K562 (cell line): ENCODE data around the gene PRKACG. TPM values are rescaled to one million over a fixed set of nuclear protein-coding genes. Genes with fewer than 3 reads are reported as not detected.
A peak's percentile ranks its signal among the peaks of the same experiment; 100 is the strongest.

Source experiments
- BCOR ChIP-seq: fragments of 450-650 bp; IDR thresholded peaks from 2 replicates; pipeline ENCODE4 v1.6.1; 2016
- BRD4 ChIP-seq: fragments of 200-600 bp; sonication (generic); IDR thresholded peaks from 2 replicates; pipeline ENCODE4 v1.6.1; 2017; ENCODE audit warnings: inconsistent platforms
- CBFA2T3 ChIP-seq: fragments of 450-650 bp; IDR thresholded peaks from 2 replicates; pipeline ENCODE4 v1.6.1; 2017
- CBX1 ChIP-seq: sonication (generic); IDR thresholded peaks from 2 replicates; pipeline ENCODE4 v1.6.1; 2016; ENCODE audit warnings: antibody characterized with exemption, low read depth, mild to moderate bottlenecking
- EZH2 ChIP-seq: IDR thresholded peaks from 2 replicates; pipeline ENCODE4 v1.6.1; 2012; ENCODE audit warnings: low read depth, mild to moderate bottlenecking, inconsistent platforms, low read length, borderline replicate concordance
- GTF2E2 ChIP-seq: fragments of 200-800 bp; sonication (Bioruptor generic); IDR thresholded peaks from 2 replicates; pipeline ENCODE4 v1.6.1; 2016; ENCODE audit warnings: missing genetic modification characterization, missing compliant biosample characterization
- HDAC2 ChIP-seq: fragments of 450-650 bp; IDR thresholded peaks from 2 replicates; pipeline ENCODE4 v1.6.1; 2016; ENCODE audit warnings: mild to moderate bottlenecking
- KDM1A ChIP-seq, 2 experiments: fragments of 450-650 bp; IDR thresholded peaks; 2 replicates each; pipeline ENCODE4 v1.6.1; 2016; ENCODE audit warnings: mild to moderate bottlenecking in 2 of 2
- MXI1 ChIP-seq: IDR thresholded peaks from 2 replicates; pipeline ENCODE4 v1.6.1; 2011; ENCODE audit warnings: low read depth, mild to moderate bottlenecking, improper control_type of control experiment, low read length
- MYBL2 ChIP-seq, 2 experiments: fragments of 450-650 bp in 1 of 2; sonication (generic) in 1 of 2; formaldehyde crosslinking in 1 of 2; IDR thresholded peaks; 2 replicates each; pipeline versions ENCODE4 v1.6.1 to v1.8.1; 2017 to 2022; ENCODE audit warnings: borderline replicate concordance in 1 of 2, inconsistent platforms in 1 of 2, low read depth in 1 of 2, mild to moderate bottlenecking in 1 of 2, missing genetic modification reagents in 1 of 2, moderate library complexity in 1 of 2
- PATZ1 ChIP-seq: fragments of 250-450 bp; sonication (Bioruptor Pico); IDR thresholded peaks from 2 replicates; pipeline ENCODE4 v1.5.0; 2020; ENCODE audit warnings: mild to moderate bottlenecking, borderline replicate concordance
- PML ChIP-seq: IDR thresholded peaks from 2 replicates; pipeline ENCODE4 v1.6.1; 2012; ENCODE audit warnings: low read length, inconsistent platforms
- PTBP1 ChIP-seq: fragments of 200-400 bp; formaldehyde crosslinking; IDR thresholded peaks from 2 replicates; pipeline ENCODE4 v1.6.1; 2017; ENCODE audit warnings: low read depth, low read length
- RCOR1 ChIP-seq, 2 experiments: IDR thresholded peaks; 2 replicates each; pipeline ENCODE4 v1.6.1; 2012; ENCODE audit warnings: low read depth in 2 of 2, low read length in 2 of 2, borderline replicate concordance in 1 of 2, improper control_type of control experiment in 1 of 2
- SNRNP70 ChIP-seq: fragments of 200-400 bp; formaldehyde crosslinking; optimal IDR thresholded peaks from 2 replicates; pipeline ENCODE3; 2017; ENCODE audit warnings: low read depth, low read length
- SRF ChIP-seq, 2 experiments: fragments of 250-450, 450-650 bp in 1 of 2; sonication (Bioruptor Pico) in 1 of 2; sonication (generic) in 1 of 2; formaldehyde crosslinking; IDR thresholded peaks; 2 replicates each; pipeline versions ENCODE4 v1.5.0 to v1.5.1; 2020 to 2022; ENCODE audit warnings: mild to moderate bottlenecking in 1 of 2, missing genetic modification reagents in 1 of 2
- TAL1 ChIP-seq: fragments of 450-650 bp; IDR thresholded peaks from 2 replicates; pipeline ENCODE4 v1.6.1; 2016; ENCODE audit warnings: mild to moderate bottlenecking
- TBL1XR1 ChIP-seq, 2 experiments: IDR thresholded peaks; 2 replicates each; pipeline ENCODE4 v1.6.1; 2012; ENCODE audit warnings: improper control_type of control experiment in 2 of 2, low read length in 2 of 2, mild to moderate bottlenecking in 1 of 2
- ZFP36 ChIP-seq: fragments of 150-350 bp; IDR thresholded peaks from 2 replicates; pipeline ENCODE4 v1.6.1; 2018; ENCODE audit warnings: low read length, low read depth; ENCODE audit not compliant: partially characterized antibody
- ZSCAN29 ChIP-seq: fragments of 450-650 bp; IDR thresholded peaks from 2 replicates; pipeline ENCODE4 v1.6.1; 2017
- polyA plus RNA-seq, 8 experiments: library from polyadenylated mRNA; depleted of rRNA in 4 of 8; stranded (reverse) in 5 of 8; unstranded in 3 of 8; fragments of >200 nt; fragmentation: Nextera tagmentation in 2 of 8; fragmentation: Illumina TruSeq in 1 of 8; extraction: Ambion mirVana in 2 of 8; extraction: Trizol in 1 of 8; gene quantifications; 2 replicates each; pipeline versions ENCODE4 v1.2.1 to v1.2.3, GENCODE V29; 2011 to 2014; ENCODE audit warnings: inconsistent platforms in 1 of 8, missing spikeins in 1 of 8
- total RNA-seq, 7 experiments: library from RNA; depleted of rRNA in 6 of 7; stranded (reverse); fragments of >200 nt in 6 of 7; fragmentation: Illumina TruSeq in 2 of 7; extraction: Trizol in 2 of 7; gene quantifications; 2 replicates each; pipeline versions ENCODE4 v1.2.1 to v1.2.3, GENCODE V29; 2011 to 2021; ENCODE audit warnings: low replicate concordance in 1 of 7

The PRKACG gene
- total and polyA plus RNA-seq, 9 of the 15 experiments (the other 6 are each of a cell fraction or from before 2014, with no cell fraction given), result not detected

- TF ChIP-seq CBX1 (peak; percentile 65; the same call in 1 of the 2 replicates), GTF2E2 (tag) (no peak), CBFA2T3 (peak; percentile 26; the same call in 1 of the 2 replicates), MXI1 (no peak), BCOR (peak; percentile 96), EZH2 (no peak), PATZ1 (CRISPR knock-in tag) (no peak), MYBL2 (IDR thresholded peaks at IDR 0.05; ENCODE audit: low read depth) (no peak), MYBL2 (CRISPR knock-in tag; IDR thresholded peaks at IDR 0.05; ENCODE audit: borderline replicate concordance) (no peak), RCOR1 (IDR thresholded peaks at IDR 0.05; ENCODE audit: borderline replicate concordance in 1 of 2, low read depth in 2 of 2, low read length in 2 of 2) (peak in 1 of 2 experiments; percentile 79; a peak in 1 of 4 replicates), KDM1A (IDR thresholded peaks at IDR 0.05) (peak; percentile 84 to 91), SNRNP70 (no peak), TBL1XR1 (IDR thresholded peaks at IDR 0.05; ENCODE audit: low read length in 2 of 2) (no peak), TAL1 (0 out of 2 replicates have a peak, but pooled peaks have one; percentile 11), PTBP1 (peak; percentile 71; the same call in 1 of the 2 replicates), BRD4 (no peak), ZSCAN29 (no peak), SRF (CRISPR knock-in tag; IDR thresholded peaks at IDR 0.05) (no peak), HDAC2 (peak; percentile 76; the same call in 1 of the 2 replicates), PML (no peak), ZFP36 (peak; percentile 95)
Measured at GRCh38 chr9:69036309-69036708, 22.4 kb upstream of the PRKACG start (continued).
